ENCODE data around the gene RFX6.

The RFX6 gene

DNA sequence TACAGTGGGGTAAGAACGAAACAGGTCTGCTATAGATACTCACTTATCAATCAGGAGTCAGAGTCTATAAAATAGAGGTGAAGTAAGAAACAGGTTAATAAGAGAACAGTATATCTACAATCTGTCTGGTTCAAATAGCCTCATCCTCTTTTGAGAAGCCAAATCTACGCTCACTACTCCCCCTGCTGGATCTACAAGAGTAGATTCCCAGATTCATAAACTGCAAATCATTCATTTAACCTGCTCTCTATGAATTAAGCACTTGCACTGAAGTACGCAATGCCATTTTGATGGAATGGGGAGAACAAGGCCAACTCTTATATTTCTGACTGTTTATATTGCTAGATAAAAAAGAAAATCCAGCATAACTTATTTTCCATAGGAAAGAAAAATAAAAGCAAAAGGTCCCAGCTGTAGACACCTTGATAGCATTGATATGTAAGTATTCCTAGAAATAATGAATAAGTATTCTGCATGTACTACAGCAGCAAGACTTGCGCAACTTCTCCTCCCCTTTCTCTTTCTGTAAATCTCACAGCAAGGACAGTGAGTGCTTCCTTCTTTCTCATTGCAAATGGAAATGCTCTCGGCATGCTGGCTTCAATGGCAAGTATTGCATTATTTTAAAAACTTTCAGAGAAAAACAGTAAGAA, 92.3 kb downstream of the RFX6 start:
- peak; percentile 10 for DNase-seq (ENCODE audit: low read depth)

DNA sequence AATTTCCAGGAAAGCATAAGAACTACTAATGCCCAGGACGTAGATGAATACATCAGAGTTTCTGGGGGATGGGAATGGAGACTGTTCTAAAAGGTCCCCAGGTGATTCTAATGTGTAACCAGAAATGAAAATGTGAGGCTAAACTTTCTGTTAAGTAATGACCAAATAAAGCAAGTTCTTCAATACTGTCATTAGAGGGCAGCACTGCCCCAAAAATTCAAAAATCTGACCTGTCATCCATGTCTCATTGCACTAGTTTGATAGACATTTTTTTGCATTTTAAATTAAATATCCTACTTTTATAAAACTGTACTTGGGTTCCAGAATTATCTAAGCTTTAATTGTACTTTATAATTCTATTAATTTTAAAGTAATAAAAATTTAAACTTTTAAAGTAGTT, 94.9 kb downstream of the RFX6 start:
- peak; percentile 3 for DNase-seq (ENCODE audit: low read depth)

DNA sequence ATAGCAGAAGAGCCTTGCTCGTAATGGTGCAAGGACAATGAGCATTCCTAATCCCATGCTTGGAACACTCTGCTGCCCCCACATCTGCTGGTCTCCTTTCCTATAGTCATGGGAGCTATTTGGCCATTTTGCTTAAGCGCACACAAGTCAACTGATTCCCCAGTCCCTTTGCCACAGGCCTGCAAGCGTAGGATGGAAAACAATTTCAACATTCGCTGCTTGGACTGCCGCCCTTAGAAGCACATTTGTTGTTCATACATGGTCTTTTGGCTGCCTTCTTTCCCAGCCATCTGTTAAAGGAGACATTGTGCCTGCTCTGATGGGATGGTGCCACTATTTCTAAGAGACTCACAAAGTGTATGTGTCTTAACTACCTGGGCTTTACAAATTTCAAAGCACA, 96.9 kb downstream of the RFX6 start:
- DNase-seq (ENCODE audit: low read depth) = no peak

DNA sequence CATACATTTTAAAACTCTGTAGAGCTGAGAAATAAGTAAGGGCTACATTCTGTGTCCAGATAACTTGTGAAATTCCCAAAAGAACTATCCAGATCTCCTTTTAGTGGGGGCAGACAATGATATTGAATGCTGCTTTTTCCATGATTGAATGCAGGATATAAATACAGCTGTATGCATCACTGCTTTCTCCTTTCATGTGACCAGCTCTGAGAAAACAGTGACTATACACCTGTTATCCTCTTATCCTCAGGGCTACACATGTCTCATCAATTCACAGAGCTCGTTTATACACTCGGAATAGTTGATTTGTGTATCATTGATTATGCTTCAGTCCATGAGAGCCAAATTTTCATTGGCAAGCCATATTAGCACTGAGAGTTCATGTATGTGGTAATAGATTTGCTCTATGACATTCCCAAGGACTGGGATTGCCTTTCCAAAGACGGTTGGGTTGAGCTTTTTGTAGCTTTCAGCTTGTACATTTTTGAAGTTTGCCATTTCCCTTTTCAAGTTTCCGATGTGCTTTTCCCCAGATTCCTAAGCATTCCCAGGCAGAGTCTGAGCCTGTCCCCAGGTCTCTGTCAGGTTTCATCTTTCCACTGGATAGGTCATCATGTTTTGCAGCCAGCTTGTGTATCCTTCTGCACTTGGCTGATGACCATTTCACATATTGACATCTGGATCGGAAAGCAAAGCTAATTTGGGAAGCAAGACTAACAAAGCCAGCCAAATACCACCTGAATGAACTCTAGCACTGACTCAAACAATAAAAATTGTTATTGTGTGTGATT, 97.7 kb downstream of the RFX6 start:
- no peak for DNase-seq (ENCODE audit: low read depth)

DNA sequence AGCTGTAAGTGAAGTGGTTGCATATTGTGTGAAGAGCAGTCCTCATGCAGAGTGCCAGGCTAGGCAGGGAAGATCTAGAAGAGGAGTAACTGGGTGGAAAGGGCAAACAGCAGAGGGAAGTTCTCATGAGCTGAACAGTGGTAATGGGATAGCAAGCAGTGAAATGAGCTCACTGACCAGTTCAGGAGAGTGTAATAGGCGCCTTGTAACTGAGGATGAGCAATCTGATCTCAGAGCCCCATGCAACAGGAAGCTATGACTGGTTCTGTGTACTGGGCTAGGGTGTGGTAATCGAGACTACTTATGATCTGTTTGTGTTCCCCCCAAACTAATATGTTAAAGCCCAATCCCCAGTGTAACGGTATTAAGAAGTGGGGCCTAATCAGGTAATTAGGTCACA, 98.6 kb downstream of the RFX6 start:
- DNase-seq (ENCODE audit: low read depth) = no peak

DNA sequence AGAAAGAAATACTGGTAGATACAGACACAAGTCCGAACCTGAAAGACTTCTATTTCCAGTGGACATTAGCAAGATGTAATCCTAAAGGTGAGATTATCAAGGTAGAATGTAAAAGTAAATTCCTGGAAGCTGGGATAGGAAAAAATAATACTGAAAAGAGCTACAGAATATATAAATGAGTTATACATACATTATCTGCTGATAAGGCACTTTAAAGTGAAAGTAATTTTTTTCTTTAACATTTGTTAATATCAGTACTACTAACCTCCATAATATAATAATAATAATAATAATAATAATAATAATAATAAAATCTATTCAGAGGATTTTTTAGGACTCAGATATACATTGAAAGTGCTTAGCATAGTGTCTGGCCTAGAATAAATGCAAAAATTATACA, 102.5 kb downstream of the RFX6 start:
- no peak for DNase-seq (ENCODE audit: low read depth)

All from GM04504 (cell line).